Measurements from ENCODE around the gene CCDC78. TPM values are rescaled to one million over a fixed set of nuclear protein-coding genes. Genes with fewer than 3 reads are reported as not detected.

CCDC78 gene
- total and polyA plus RNA-seq, 2 donors (not counting 3 experiments of a cell fraction or from before 2014, with no cell fraction given): 0.50 to 1.3 TPM

DNA sequence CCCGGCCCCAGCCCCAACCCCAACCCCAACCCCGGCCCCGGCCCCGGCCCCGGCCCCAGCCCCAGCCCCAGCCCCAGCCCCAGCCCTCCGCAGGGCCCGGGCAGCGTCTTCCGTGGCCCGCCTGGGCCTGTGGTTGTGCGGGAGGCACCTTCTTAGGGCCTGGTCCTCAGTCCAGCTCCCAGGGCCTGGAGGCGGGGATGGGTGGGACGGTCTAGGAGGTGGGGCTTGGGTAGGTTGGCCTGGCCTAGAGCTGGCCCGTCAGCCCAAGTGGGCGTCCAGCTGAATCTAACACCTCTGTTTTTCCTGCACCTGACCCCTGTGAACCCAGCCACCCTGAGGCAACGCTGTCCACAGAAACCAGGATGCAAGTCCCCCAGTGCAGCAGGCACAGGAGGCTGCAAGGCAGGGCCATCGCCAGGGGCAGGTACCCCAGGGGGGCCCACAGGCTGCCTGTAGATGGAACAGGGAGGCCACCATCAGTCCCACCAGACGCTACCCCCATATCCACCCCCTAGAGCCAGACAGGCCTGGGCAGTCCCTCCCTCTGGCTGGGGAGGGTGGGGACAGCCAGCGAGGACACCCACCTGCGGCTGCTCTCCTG lies 43.0 kb upstream of the CCDC78 start:
- dilution Hi-C loops (cut with MboI; ENCODE audit: extremely low pct_ligation_motif_present, low sequenced_read_pairs): no loop called here
- Histone ChIP-seq H3K9ac (replicated peaks; ENCODE audit: extremely low read depth, insufficient read depth, low read length) (no peak overlapping the region), H3K79me2 (ENCODE audit: control insufficient read depth, insufficient read depth, low read length) (no peaks in the 10 kb centered on the region), H3K4me3 (replicated peaks in 1 of 3; ENCODE audit: insufficient read depth in 1 of 3, low read depth in 1 of 3, low read length in 3 of 3) (no peak overlapping the region), H3K9me3 (replicated peaks; ENCODE audit: control insufficient read depth, insufficient read depth, low read length) (no peaks in the 10 kb centered on the region), H2AFZ (ENCODE audit: low read depth, low read length) (no peak overlapping the region), H3K9me1 (replicated peaks; ENCODE audit: control insufficient read depth, extremely low read depth, insufficient read depth, low read length) (no peaks in the 10 kb centered on the region), H3K36me3 (ENCODE audit: control insufficient read depth in 2 of 2, extremely low read depth in 1 of 2, insufficient read depth in 2 of 2, low read length in 2 of 2) (no peaks in the 10 kb centered on the region), H3K4me1 (ENCODE audit: control insufficient read depth, extremely low read depth, insufficient read depth, low read length) (no peaks in the 10 kb centered on the region), H3K27me3 (ENCODE audit: control insufficient read depth in 2 of 2, insufficient read depth in 2 of 2, low read length in 2 of 2) (no peaks in the 10 kb centered on the region), H3K4me2 (ENCODE audit: insufficient read depth, low read length) (no peak overlapping the region), H4K20me1 (replicated peaks; ENCODE audit: control insufficient read depth, extremely low read depth, insufficient read depth, low read length) (no peaks in the 10 kb centered on the region), H3K27ac (ENCODE audit: insufficient read depth, low read depth, low read length) (no peak overlapping the region)
- DNase-seq (ENCODE audit: low read depth, low spot score): no peak
- no peak for FAIRE-seq
- POLR2A ChIA-PET: no interaction called here
- BruUV-seq (replicated peaks): no TSS peak
- TF ChIP-seq, protein P1, sequence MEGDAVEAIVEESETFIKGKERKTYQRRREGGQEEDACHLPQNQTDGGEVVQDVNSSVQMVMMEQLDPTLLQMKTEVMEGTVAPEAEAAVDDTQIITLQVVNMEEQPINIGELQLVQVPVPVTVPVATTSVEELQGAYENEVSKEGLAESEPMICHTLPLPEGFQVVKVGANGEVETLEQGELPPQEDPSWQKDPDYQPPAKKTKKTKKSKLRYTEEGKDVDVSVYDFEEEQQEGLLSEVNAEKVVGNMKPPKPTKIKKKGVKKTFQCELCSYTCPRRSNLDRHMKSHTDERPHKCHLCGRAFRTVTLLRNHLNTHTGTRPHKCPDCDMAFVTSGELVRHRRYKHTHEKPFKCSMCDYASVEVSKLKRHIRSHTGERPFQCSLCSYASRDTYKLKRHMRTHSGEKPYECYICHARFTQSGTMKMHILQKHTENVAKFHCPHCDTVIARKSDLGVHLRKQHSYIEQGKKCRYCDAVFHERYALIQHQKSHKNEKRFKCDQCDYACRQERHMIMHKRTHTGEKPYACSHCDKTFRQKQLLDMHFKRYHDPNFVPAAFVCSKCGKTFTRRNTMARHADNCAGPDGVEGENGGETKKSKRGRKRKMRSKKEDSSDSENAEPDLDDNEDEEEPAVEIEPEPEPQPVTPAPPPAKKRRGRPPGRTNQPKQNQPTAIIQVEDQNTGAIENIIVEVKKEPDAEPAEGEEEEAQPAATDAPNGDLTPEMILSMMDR (IDR thresholded peaks at IDR 0.05; ENCODE audit: extremely low read depth in 1 of 2, insufficient read depth in 1 of 2, low read depth in 1 of 2, low read length in 2 of 2): no peak
- no peak for TF ChIP-seq MYC (IDR thresholded peaks at IDR 0.05; ENCODE audit: low read depth, low read length)
- TF ChIP-seq POLR2A (IDR thresholded peaks at IDR 0.05; ENCODE audit: low read depth, low read length): no peak
- no peak for TF ChIP-seq GATA2 (IDR thresholded peaks at IDR 0.05; ENCODE audit: insufficient read depth, insufficient read length, low read depth, low read length)
- no peak for TF ChIP-seq MAX (IDR thresholded peaks at IDR 0.05; ENCODE audit: insufficient read depth, insufficient read length)
- no peak for TF ChIP-seq JUN (IDR thresholded peaks at IDR 0.05; ENCODE audit: borderline replicate concordance, insufficient read depth, insufficient read length, low read depth)
- no peak for TF ChIP-seq EZH2 (IDR thresholded peaks at IDR 0.05; ENCODE audit: borderline replicate concordance, low read depth, low read length, severe bottlenecking)
- TF ChIP-seq FOS (IDR thresholded peaks at IDR 0.05; ENCODE audit: borderline replicate concordance, insufficient read depth, low read length): no peak
- CTCF ChIA-PET: interaction anchor here (0.7 to 1.6 kb wide), 2 partner anchors 20 to 57 kb away, joined by 3 to 6 read pairs; no protein-coding TSS in a partner anchor
- intact Hi-C loops (cut with micrococcal nuclease): no loop called here
